ENCODE data around the gene TRMT112.

The TRMT112 gene

GRCh38 chr11:64268025-64268892 is 49.1 kb downstream of the TRMT112 start:
- DNase-seq: no peak

GRCh38 chr11:64267207-64267945 is 50.0 kb downstream of the TRMT112 start:
- DNase-seq: no peak
